GM18867 (cell line): Measurements from ENCODE around the gene FBXO3.

Source experiments
- ATAC-seq: cut with Tn5 transposase; IDR thresholded peaks from one replicate; pipeline ENCODE4 v1.9.1; 2021; ENCODE audit warnings: mild to moderate bottlenecking, moderate library complexity; ENCODE audit not compliant: unreplicated experiment

Gene FBXO3

DNA sequence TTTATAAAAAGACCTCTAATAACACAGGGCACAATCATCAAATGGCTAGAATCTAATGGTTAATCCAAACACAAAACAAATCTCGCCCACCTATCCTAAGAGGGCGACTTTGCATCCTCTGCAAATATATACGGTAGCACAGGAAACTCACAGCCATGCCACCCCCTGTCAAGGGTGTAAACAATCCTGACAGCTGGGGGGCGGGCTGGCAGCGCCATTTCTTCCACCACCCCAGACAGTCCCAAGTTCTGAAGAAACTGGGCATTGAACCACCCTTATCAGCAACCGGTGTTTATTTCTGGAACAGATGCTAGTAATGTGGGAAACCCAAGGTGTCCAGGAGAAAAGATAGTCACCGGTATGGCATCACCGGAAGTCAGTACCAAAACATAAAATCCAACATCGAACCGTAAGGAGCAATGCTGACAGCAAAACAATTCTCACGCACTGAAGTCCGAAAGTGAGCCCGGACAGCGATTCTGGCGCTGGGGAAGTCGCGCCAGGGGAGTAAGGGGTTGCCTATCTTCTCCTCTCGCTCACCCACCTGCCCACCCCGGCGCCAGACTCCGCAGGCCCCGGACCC lies 825 bp downstream of the FBXO3 start:
- peak; percentile 32 for ATAC-seq

DNA sequence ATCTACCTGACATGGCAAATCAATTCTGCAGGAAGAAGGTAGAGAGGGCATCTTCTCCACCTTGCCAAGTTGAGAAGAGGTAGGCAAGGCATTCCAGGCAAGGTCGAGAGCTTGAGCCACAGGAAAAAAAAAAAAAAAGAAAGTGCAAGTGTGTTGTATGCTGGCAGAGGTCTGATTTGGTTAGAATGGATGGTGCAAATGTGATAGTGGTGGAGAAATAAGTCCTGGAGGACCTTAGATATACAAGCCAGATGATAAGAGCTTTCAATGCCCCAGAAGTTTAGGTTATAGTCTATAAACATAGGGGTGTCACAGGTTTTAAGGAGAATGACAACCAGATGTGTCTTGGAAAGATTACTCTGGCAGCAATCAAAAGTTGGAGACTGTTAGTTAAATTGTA lies 1.4 kb downstream of the FBXO3 start:
- no peak for ATAC-seq

DNA sequence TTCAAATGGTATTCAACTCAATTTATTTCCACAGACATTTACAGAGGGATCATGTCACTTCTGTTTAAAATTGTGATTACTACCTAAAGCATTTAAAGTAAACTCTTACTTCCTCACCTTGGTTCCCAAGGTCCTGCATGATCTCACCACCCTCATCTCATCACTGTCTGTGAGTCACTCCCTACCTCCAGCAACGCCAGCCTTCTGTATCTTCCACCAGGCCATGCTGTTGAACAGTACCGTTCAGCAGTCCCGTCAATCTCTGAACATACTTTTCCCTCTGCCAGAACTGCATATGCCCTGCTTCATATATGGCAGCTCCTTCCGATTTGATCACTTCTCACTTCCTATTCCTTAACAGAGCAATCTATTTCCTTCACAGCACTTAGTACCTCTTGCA lies 2.0 kb downstream of the FBXO3 start:
- no peak for ATAC-seq

DNA sequence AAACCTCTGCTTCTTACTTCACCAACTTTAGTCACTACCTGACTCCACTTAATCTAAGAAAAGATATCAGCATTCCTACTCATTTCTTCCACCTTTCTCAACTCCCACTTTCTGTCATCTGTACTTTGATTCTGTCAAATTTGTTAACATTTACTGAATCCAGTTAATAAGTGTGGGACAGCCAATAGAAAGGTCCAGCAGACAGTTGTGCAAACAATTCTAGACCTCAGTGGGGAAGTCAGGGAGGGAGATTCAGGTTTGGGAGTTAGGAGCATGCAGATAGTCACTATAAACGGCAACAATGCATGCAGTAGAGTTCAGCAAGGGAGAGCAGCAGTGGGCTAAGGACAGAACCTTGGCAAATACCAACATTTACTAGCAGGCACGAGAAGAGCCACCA lies 4.1 kb downstream of the FBXO3 start:
- ATAC-seq, result no peak

DNA sequence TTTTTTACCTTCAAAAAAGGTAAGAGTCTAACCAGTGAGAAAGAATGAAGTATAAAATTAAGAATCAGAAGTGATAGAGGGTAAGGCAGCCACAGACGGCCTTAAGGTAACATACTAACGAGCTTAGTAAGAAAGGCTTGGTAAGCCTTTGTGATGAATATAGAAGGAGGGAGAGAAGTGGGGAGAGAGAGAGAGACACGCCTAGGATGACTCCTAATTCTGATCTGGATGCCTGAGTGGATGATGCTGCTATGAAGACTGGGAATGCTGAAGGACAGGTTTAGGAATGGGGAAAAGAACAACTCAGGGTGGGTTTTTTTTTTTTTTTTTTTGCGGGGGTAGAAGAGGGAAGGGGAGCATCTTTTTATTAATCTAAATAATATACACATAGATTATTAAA lies 4.8 kb downstream of the FBXO3 start:
- no peak for ATAC-seq

DNA sequence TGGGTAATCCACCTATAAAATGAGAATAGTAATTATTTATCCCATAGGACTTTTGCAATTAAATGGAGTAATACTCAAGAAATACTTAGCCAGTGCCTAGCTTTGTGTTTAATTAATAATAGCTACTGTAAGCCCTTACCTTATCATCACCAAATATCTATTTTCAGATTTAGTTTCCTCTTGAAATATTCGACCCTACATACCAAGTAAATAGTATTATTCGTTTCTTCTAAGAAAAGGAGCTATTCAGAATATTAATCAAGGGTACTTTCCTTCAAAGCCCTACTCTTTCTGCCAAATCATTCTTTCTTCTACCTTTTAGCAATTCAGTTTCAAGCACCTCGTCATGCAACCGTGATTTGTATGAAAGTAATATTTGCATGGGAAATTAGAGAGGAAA lies 6.7 kb downstream of the FBXO3 start:
- ATAC-seq, result no peak

DNA sequence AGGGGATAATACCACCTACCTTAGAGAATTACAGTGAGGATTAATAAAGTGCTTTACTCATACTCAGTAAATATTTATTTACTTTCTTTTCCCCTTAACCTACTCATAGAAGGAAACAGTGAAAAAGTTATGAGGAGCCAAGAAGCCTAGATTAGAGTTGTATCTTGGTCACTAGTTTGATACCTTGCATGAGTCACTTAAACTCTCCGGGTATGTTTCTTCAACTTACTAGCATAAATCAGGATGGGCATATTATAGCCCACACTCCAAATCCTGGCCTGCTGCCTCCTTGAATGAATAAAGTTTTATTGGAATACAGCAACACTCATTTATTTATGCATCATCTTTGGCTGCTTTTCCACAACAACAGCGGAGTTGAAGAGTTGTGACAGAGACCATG lies 8.2 kb downstream of the FBXO3 start:
- ATAC-seq, result no peak

DNA sequence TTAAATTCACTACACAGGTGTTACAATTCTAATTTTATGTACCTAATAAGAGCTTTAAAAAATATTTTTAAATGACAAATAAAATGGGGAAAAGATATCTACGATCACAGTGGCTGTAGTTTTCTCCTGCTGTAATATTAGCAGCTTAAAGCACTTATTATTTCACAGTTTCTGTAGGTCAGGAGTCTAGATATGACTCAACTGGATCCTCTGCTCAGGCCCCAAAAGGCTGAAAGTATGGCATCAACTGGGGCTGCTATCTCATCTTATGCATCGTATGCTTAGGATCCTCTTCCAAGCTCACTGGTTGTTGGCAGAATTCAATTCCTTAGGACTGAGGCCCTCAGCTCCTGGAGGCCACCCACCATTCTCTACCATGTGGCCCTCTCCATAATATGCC lies 12.8 kb downstream of the FBXO3 start:
- ATAC-seq, result peak; percentile 92

DNA sequence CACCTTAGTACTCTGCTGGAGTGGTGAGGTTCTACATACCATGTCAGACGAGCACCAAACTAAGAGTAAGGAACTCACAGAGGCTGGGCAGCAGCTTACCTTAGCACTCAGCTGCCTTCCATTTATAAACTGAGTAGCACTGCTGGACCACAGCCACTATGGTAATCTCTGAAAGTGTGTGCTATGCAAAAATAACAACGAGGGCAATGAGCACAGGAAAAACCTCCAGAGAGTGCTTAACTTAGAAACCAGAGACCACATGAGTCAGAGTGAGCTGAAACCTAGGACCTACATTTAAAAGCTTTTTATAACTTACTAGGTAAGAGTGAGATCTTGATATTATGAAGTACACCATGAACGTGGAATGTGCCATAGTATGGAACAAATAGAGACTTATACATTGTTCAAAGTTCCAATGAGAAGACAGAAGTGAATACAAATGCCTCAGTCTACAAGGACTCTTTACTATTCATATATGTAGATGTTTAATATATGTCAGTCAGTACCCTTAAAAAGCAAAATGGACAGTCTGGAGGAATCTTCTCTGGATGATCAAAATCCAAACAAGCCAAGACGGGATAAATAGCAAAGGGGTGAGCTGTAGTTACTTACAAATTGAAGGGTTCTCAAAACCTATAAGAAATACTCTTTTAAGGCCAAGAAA lies 20.9 kb downstream of the FBXO3 start:
- ATAC-seq, result peak; percentile 99

DNA sequence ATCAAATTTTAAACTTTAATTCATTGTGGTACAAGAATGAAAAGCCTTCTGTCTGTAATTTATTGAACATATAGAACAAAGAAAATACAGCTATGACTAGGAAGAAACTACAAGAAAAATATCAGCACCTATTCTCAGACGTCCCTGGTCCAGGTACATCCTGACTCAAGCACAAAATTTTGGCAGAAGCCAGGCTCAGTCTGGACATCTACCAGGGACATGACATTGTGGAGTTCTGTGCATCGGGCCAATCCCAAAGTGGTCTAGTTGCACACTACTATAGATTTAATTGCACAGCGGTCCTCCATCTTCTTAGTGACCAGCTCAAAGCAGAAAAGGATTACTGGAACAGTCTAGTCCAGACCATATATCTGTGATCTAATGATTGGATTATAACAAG lies 22.4 kb downstream of the FBXO3 start:
- ATAC-seq, result no peak

DNA sequence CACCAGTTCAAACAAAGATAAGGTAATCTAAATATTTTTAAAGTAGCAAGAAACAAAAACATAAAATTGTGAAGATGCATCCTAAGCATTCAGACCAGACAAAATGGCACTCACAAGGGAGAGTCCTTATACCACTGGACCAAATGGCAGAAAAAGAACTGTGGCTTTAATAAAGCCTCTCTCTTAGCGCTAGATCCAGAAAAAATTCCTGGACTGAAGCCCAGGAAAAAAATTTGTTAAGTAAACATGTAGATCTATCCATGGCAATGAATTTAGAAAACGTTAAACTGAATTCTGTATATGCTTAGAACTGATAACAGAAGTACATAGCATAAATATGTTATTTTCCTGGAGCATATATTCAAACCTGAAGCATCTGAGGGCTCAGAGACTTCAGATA lies 26.3 kb downstream of the FBXO3 start:
- no peak for ATAC-seq

DNA sequence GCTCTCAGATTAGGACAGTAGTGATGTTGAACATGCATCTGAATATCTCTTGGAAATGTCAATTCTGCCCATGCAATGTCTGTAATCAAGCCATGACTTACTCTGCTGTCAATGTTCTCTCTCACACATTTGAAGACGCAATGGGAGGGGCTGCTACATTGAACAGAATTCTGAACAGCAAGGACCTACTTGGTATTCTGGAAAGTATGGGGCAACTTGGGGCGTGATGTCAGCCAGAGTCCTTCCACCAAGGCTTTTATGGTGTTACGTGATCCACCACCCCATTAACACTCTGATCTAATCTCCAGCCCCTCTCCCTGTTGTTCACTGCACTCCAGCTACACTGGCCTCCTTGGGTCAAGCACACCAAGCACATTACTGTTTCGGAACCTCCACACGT lies 31.0 kb downstream of the FBXO3 start:
- no peak for ATAC-seq

DNA sequence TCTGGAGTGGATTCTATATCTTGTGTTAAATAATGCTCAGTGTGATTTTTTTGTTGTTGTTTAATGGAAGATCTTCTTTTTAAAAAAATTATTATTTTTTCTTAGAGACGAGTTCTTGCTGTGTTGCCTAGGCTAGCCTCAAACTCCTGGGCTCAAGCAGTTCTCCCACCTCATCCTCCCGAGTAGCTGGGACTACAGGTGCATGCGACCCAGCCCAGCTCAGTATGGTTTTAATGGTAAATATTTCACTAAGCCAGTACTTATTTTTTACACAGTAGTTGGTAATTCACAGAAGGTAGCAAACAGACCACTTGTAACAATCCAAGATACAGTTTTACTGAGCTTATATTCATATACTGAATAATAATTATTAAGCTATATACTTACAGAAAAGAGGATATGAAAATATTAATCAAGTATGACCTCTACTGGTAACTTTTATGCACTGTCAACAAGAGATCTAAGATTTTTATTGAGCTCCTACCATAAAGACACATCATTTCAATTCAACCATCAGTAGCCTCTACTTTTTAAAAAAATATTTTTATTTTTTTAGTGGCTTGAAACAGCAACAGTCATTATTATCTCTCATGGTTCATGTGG lies 32.0 kb downstream of the FBXO3 start:
- ATAC-seq, result peak; percentile 47

DNA sequence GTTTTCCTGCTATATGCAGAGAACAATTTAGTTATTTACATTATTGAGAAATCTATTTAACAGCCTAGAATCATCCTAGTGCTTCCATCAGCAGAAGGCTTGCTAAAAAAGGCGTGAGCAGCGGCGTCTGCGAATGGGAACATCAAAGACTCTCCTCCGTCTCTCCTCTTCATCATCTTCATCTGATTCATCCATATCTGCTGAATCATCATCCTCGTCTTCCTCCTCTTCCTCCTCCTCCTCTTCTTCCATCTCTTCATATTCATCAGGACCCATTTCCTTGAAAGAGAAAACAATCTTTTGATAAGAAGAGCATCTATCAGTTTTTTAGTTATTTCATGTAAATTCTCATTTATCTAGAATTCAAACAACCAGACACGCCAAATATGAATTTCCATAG lies 32.5 kb downstream of the FBXO3 start:
- ATAC-seq, result no peak

DNA sequence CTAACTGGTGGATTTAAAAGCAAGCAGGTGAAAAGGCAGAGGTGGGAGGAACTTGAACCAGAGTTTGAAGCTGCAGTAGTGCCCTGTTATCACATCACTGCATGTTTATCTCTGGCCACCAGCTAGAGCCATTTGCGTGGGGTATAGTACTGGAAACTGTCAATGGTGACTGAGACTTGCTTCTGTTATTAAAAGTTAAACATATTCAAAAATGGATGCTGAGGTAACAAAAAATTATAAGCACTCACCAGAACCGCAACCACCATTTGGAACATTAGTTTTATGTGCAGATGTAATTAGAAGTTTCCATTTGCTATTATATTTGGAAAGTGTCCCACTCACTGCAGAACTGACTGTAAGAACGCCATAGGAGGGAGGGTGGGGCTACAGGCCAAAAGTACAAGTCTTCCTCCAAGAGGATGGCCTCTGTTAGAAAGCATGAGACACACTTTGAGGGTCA lies 36.9 kb downstream of the FBXO3 start:
- no peak for ATAC-seq

DNA sequence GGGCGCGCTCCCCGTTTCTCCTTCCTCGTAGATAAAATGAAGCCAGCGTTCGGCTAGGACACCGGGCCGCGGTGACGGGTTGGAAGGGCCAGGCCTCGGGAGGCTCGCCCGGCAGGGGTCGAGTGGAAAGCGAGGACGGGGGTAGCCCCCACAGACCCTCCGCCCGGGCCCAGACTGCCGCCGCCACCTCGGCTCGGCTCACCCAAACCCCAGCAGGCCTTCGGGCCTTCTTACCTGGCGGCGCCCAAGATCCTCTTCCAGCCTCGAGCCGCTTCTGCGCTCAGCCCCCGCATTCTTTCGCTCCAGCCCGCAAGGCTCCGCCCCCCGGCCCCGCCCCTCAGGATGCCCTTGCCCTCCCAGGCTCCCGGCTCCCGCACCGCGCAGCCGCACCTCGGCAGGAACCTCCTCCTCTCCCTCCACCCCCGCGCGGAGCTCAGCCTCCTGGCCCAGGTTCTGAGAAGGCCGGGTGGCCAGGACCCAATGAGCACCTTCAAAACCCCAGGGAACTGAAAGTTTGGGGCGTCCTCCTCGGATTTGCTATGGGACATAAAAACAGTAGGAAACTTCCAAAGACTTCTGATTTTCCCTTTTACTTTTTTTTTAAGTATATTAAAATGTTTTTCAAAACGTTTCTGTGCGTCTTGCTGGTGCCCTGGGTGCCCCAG lies 38.0 kb downstream of the FBXO3 start, which contains the start of gene CD59:
TSS of gene CD59 (minus strand) at position 276 of the 665 bp plus-strand sequence. CDS start 13,978 bp downstream, outside the sequence.
- peak; percentile 74 for ATAC-seq

DNA sequence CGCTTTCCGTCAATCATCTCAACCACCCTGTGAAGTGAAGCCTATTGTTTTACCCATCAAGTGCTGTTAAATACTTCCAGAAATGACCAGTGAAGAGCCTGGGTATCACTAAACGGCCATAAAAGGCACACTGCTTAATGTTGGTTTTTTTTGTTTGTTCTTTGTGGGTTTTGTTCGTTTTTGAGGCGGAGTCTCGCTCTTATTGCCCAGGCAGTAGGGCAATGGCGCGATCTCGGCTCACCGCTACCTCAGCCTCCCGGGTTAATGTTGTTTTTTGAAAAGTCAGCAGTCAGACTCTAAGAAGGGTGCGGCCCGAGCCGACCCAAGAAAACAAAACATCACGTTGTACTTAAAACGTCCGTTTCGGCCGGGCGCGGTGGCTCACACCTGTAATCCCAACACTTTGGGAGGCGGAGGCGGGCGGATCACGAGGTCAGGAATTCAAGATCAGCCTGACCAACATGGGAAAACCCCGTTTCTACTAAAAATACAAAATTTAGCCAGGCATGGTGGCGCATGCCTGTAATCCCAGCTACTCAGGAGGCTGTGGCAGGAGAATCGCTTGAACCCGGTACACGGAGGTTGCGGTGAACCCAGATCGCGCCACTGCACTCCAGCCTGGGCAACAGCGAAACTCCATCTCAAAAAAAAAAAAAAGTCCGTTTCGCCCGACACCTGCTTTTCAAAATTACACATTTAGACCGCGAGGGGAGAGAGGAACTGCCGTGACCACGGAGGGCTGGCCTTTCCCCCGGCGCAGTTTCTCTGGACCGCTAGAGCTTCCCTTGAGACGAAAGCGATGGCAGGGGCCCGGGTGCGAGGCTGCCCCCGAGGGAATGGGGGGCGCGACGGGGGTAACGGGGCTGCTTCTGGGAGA lies 38.8 kb downstream of the FBXO3 start:
- peak; percentile 65 for ATAC-seq

DNA sequence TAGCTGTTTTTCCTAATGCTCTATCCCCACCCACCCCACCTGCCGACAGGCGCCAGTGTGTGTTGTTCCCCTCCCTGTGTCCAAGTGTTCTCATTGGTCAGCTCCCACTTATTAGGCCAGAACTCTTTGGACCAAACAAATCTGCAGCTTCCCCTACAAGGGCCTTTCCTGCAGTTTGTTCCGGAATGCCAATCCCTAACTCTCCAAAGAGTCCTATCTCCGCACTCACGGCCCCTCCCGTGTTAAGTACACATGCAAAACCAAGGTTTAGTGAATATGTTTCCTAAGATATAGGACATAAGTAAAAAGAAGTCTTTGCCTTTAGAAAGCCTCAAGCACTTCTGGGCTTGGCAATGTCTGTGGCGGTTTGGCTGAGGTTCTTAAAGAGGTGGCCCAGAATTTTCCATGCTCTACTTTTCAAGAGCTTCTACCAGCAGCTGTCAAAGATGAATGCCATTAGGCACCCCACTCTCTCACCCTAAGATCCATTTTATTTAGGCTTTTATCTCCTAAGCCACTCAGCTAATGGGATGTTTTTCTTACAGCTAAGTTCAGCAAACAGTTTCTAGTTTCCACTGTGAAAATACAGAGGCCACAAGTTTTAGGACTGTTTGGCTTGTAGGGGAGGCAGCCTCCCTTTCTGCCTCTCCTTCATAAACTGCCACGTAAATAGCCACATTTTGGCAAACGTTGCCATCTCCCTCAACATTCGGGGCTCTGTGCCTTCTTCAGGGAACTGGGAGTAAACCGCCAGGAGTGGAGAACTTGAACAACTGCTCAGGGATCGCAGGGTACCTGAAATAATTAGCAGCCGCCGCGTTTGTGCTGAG lies 39.7 kb downstream of the FBXO3 start:
- ATAC-seq, result no peak

DNA sequence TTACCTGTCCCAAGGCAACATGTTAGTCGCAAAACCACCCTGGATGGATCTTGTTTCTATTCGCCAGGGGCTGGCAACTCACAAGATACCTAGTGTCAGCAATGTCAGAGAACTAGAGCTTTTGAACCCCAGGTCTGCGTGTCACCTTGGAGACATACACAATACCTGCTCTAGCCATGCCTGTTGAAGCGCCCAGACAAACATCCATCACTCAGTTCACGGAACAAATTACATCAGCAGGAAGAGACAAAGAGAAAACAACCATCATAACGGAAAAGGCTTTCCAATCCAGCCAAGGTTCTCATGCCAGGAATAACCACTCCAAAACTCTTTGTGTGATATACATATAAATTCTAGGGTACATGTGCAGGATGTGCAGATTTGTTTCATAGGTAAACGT lies 40.3 kb downstream of the FBXO3 start:
- no peak for ATAC-seq
